Activated naive CD4-positive, alpha-beta T cell treated with anti-CD3 and anti-CD28 coated beads, Interleukin-2, amount 50 U/mL, for 24 hours (primary cell): ENCODE data around the gene EIF4G3.
"Not testable (repeated sequence)": the region's sequence is repeated elsewhere in the genome, so short reads cannot be mapped to it uniquely, and the experiment has no call there.

Experiments used
- H3K27ac Mint-ChIP-seq: one replicate; pipeline ENCODE4 v1.8.0; 2021; ENCODE audit warnings: mild to moderate bottlenecking, mixed read lengths
- H3K27me3 Mint-ChIP-seq: one replicate; pipeline ENCODE4 v1.8.0; 2021; ENCODE audit warnings: mixed read lengths
- H3K36me3 Mint-ChIP-seq: one replicate; pipeline ENCODE4 v1.8.0; 2021; ENCODE audit warnings: mixed read lengths
- H3K4me1 Mint-ChIP-seq: one replicate; pipeline ENCODE4 v1.8.0; 2021; ENCODE audit warnings: mixed read lengths
- H3K4me3 Mint-ChIP-seq: one replicate; pipeline ENCODE4 v1.8.0; 2021; ENCODE audit warnings: mild to moderate bottlenecking, mixed read lengths
- H3K9me3 Mint-ChIP-seq: one replicate; pipeline ENCODE4 v1.8.0; 2021; ENCODE audit warnings: mixed read lengths

Gene EIF4G3

DNA sequence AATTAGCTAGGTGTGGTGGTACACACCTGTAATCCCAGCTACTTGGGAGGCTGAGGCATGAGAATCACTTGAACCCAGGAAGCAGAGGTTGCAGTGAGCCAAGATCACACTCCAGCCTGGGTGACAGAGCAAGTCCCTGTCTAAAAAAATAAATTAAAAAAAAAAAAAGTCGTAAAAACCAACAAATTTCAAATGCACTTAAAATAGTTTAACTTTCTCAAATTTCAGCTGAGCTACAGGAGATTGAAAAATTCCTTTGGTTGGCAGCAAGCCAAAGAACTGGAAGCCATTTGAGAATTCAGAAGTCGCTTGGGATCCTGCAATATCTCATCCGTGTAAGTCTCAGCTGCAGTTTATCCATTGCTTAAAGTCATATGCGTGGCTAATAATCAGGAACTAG, 5.9 kb downstream of the EIF4G3 start:
- not testable (repeated sequence) for H3K4me3 Mint-ChIP-seq, H3K36me3 Mint-ChIP-seq, H3K27me3 Mint-ChIP-seq, H3K27ac Mint-ChIP-seq, H3K9me3 Mint-ChIP-seq
- H3K4me1 Mint-ChIP-seq, result peaks cover 32% of the 10 kb centered on the region

DNA sequence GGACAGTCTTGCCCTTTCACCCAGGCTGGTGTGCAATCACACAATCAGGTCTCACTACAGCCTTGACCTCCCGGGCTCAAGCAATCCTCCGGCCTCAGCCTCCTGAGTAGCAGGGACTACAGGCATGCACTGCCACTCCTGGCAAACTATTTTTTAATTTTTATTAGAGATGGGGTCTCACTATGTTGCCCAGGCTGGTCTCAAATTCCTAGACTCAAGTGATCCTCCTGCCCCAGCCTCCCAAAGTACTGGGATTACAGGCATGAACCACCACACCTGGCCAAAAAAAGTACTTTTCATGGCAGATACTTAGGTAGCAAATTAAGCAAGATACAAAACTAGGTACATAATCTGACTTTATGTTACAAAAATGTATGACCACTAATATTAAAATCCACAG, 8.3 kb downstream of the EIF4G3 start:
- no peaks in the 10 kb centered on the region for H3K9me3 Mint-ChIP-seq
- no peak overlapping the region for H3K4me3 Mint-ChIP-seq
- H3K27me3 Mint-ChIP-seq, result no peaks in the 10 kb centered on the region
- no peak overlapping the region for H3K27ac Mint-ChIP-seq
- peaks cover 23% of the 10 kb centered on the region for H3K4me1 Mint-ChIP-seq
- H3K36me3 Mint-ChIP-seq, result peaks cover 7% of the 10 kb centered on the region

DNA sequence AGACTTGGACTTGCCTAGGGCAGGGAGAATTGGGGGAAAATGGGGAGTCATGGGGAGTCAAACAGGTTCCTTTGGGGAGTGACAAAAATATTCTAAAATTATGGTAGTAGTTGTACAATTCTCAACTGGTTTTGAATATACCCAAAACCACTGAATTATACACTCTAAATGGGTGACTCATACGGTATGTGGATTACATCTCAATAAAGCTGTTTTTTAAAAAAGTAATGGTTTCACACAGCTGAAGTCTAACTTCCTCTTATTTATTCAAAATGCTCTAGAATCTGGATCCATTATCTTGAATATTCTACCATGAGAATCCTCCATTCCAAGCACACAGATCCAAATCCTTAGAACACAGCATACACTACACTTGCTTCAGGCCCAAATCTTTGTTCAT, 11.1 kb downstream of the EIF4G3 start:
- Mint-ChIP-seq H3K36me3 (peaks cover 9% of the 10 kb centered on the region), H3K4me3 (no peak overlapping the region), H3K4me1 (peaks cover 16% of the 10 kb centered on the region), H3K9me3 (no peaks in the 10 kb centered on the region), H3K27ac (no peak overlapping the region), H3K27me3 (no peaks in the 10 kb centered on the region)

DNA sequence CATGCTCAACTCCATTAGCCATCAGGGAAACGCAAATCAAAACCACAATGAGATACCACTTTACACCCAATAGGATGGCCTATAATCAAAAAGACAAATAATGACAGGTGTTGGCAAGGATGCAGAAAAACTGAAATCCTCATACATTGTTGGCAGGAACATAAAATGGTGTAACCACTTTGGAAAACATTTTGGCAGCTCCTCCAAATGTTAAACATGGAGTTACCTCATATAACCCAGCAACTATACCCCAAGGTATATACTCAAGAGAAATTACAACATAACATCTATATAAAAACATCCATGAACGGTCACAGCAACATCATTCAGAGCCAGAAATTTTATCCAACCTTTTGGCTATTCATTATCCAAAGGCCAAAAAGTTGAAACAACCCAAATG, 11.6 kb downstream of the EIF4G3 start:
- H3K4me3 Mint-ChIP-seq, result no peak overlapping the region
- peaks cover 14% of the 10 kb centered on the region for H3K36me3 Mint-ChIP-seq
- no peaks in the 10 kb centered on the region for H3K27me3 Mint-ChIP-seq
- H3K27ac Mint-ChIP-seq, result no peak overlapping the region
- H3K9me3 Mint-ChIP-seq, result no peaks in the 10 kb centered on the region
- peaks cover 22% of the 10 kb centered on the region for H3K4me1 Mint-ChIP-seq

DNA sequence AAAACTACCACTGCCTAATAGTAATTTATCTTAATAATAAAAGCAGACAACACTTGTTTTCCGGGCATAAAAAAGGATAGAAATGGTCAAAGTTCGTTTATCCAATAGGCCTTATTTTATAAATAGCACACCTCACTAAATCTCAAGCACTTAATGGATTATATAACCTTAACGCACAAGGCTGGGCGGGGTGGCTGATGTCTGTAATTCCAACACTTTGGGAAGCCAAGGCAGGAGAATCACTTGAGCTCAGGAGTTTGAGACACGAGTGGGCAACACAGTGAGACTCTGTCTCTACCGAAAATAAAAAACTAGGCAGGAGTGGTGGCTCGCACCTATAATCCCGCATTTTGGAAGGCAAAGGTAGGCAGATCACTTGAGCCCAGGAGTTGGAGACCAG, 12.4 kb downstream of the EIF4G3 start:
- Mint-ChIP-seq H3K9me3 (no peaks in the 10 kb centered on the region), H3K27ac (no peak overlapping the region), H3K36me3 (peaks cover 14% of the 10 kb centered on the region), H3K27me3 (no peaks in the 10 kb centered on the region), H3K4me3 (no peak overlapping the region), H3K4me1 (peaks cover 22% of the 10 kb centered on the region)

DNA sequence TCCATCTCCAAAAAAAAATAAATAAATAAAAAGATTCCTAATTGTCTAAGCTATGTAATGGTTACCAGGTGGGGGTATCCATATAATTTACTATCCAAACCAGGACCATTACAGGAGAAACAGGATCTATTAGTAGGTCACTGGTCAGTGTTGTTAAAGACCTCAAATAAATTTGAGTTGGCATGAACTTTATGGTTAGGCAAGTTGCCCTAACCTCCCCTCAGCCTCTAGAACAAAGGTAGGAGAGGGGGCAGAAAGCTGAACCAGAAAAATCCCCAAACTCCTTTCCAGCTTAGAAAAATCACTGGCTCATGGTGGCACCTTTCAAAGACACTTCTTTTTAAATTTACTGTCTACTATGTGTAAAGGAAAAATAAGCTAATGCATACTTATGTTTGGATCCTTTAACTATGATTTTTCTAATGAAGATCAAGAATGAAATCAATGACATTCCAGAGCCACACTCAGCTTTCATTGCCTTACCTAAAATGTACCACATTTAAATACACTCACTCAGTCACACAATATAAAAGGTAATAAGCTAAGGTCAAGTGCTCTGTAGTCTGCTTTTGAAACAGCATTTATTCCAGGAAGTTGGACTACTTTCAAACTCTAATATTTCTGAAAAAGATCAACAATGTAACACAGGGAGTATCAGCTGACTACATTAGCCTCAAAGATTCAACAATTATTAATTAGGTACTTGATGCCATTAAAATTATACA, 13.8 kb downstream of the EIF4G3 start:
- Mint-ChIP-seq H3K27ac (no peak overlapping the region), H3K36me3 (peaks cover 14% of the 10 kb centered on the region), H3K4me3 (no peak overlapping the region), H3K27me3 (no peaks in the 10 kb centered on the region), H3K4me1 (peaks cover 25% of the 10 kb centered on the region), H3K9me3 (no peaks in the 10 kb centered on the region)

DNA sequence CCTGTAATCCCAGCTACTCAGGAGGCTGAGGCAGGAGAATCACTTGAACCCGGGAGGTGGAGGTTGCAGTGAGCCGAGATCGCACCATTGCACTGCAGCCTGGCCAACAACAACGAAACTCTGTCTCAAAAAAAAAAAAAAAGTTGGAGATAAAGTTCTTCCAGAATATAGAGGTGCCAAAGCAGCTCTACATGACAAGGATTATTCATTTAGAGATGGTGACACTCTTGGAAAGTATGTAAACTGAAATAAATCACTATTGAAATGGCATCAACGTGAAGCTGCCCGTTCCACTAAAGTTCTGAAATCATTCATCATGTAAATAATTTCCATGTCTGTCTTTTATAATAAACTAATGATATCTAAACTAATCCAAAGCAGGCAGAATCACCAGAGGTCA, 14.9 kb downstream of the EIF4G3 start:
- Mint-ChIP-seq H3K9me3 (no peaks in the 10 kb centered on the region), H3K4me3 (no peak overlapping the region), H3K36me3 (peaks cover 12% of the 10 kb centered on the region), H3K4me1 (peaks cover 29% of the 10 kb centered on the region), H3K27ac (no peak overlapping the region), H3K27me3 (no peaks in the 10 kb centered on the region)

DNA sequence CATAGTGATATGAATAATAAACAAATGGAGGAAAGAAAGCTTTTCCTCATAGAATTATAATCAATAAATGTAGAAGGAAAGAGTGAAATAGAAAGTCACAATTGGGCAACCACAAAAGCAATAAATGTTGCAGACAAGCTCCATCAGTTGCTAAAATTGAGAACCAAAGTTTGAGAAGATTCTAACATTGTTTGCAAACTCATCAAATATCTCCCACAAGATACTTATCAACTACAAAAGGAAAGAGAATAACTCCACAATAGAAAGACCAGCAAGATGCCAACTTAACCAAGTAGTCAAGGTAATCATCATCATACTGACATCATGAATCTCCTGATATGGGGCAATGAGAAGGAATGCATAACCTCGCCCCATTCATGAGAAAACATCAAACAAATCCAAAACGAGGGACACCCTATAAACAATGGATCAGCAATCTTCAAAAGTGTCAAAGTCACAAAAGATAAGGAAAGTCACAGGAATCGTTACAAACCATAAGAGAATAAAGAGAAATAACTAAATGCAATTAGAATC, 16.4 kb downstream of the EIF4G3 start:
- H3K27ac Mint-ChIP-seq, result no peak overlapping the region
- peaks cover 22% of the 10 kb centered on the region for H3K4me1 Mint-ChIP-seq
- no peak overlapping the region for H3K4me3 Mint-ChIP-seq
- H3K9me3 Mint-ChIP-seq, result no peaks in the 10 kb centered on the region
- H3K27me3 Mint-ChIP-seq, result no peaks in the 10 kb centered on the region
- peaks cover 12% of the 10 kb centered on the region for H3K36me3 Mint-ChIP-seq

DNA sequence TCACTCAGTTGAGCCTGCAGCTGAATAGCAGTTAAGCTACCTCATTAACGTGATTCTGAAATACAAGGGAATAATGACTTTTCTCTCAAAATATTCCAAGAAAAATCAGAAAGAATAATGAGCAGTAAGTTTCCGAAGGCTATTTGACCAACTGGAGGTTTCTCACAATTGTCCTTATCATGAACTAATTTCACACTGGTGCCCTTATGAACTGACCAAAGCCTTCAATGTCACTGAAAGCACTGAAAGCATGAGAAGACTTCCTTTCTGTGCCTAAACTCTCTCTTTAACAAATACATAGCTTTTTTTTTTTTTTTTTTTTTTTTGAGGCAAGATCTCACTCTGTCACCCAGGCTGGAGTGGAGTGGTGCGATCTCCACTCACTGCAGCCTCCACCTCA, 18.8 kb downstream of the EIF4G3 start:
- Mint-ChIP-seq H3K9me3 (no peaks in the 10 kb centered on the region), H3K4me1 (peaks cover 16% of the 10 kb centered on the region), H3K27me3 (no peaks in the 10 kb centered on the region), H3K27ac (no peak overlapping the region), H3K4me3 (no peak overlapping the region), H3K36me3 (peaks cover 11% of the 10 kb centered on the region)

DNA sequence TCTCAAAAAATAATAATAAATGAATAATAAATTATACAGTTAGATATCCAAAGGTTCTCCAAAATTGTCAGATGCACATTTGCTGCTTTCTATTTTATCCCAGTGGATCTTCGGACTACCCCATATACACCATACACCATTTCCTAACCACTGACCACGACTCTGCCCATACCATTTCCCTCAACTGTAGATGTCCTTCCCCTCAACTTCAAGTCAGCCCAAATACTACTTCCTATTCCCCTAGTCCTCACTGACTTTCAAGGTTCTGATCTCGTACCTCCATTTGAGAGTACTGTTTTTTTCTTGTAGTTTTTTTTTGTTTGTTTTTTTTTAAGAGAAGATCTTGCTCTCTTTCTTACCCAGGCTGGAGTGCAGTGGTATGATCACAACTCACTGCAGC, 19.6 kb downstream of the EIF4G3 start:
- peaks cover 16% of the 10 kb centered on the region for H3K4me1 Mint-ChIP-seq
- no peaks in the 10 kb centered on the region for H3K27me3 Mint-ChIP-seq
- H3K4me3 Mint-ChIP-seq, result no peak overlapping the region
- peak overlapping the region; percentile 35 for H3K27ac Mint-ChIP-seq
- H3K36me3 Mint-ChIP-seq, result peaks cover 11% of the 10 kb centered on the region
- H3K9me3 Mint-ChIP-seq, result no peaks in the 10 kb centered on the region

DNA sequence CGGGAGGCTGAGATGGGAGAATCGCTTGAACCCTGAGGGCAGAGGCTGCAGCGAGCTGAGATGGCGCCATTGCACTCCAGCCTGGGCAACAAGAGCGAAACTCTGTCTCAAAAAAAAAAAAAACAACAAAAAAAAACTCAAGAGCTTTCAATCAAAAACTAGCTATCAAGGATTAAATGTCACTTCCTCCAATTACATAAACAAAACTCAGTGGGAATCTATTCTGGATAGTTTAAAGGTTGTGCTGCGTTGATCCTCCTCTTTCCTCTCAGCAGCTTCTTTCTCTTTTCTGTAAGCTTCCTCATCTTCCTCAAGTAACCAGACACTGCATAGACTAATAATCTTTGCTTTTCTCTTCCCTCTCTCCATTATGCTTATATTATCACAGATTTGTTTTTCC, 20.7 kb downstream of the EIF4G3 start:
- Mint-ChIP-seq H3K4me3 (no peak overlapping the region), H3K27ac (no peak overlapping the region), H3K4me1 (peaks cover 16% of the 10 kb centered on the region), H3K27me3 (no peaks in the 10 kb centered on the region), H3K36me3 (peaks cover 11% of the 10 kb centered on the region), H3K9me3 (no peaks in the 10 kb centered on the region)

DNA sequence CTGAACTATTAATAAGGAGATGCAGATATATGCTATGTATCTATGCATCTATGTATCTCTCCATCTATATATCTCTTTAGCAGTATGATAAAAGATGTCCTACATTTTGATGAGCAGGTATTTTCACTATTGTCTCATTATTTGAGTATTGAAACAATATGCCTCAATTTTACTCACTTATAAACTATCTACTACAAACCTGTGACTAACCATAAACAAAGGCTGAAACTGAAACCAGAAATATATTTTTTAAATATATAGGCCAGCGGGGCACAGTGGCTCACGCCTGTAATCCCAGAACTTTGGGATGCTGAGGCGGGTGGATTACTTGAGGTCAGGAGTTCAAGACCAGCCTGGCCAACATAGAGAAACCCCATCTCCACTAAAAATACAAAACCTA, 22.0 kb downstream of the EIF4G3 start:
- Mint-ChIP-seq H3K27me3 (no peaks in the 10 kb centered on the region), H3K36me3 (peaks cover 6% of the 10 kb centered on the region), H3K4me1 (peaks cover 10% of the 10 kb centered on the region), H3K9me3 (no peaks in the 10 kb centered on the region), H3K4me3 (no peak overlapping the region), H3K27ac (no peak overlapping the region)

DNA sequence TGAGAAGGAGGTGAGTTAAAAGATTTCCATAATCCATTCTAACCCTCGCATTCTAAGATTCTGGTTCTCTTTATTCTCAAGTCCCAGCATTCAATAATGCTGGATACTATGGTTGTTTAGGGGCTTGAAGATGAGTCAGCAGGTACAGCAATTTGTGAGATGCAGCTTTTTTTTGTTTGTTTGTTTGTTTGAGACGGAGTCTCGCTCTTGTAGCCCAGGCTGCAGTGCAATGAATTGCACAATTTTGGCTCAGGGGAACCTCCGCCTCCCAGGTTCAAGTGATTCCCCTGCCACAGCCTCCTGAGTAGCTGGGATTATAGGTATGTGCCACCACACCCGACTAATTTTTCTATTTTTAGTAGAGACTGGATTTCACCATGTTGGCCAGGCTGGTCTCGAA, 23.3 kb downstream of the EIF4G3 start:
- peaks cover 6% of the 10 kb centered on the region for H3K36me3 Mint-ChIP-seq
- peaks cover 12% of the 10 kb centered on the region for H3K4me1 Mint-ChIP-seq
- no peak overlapping the region for H3K27ac Mint-ChIP-seq

DNA sequence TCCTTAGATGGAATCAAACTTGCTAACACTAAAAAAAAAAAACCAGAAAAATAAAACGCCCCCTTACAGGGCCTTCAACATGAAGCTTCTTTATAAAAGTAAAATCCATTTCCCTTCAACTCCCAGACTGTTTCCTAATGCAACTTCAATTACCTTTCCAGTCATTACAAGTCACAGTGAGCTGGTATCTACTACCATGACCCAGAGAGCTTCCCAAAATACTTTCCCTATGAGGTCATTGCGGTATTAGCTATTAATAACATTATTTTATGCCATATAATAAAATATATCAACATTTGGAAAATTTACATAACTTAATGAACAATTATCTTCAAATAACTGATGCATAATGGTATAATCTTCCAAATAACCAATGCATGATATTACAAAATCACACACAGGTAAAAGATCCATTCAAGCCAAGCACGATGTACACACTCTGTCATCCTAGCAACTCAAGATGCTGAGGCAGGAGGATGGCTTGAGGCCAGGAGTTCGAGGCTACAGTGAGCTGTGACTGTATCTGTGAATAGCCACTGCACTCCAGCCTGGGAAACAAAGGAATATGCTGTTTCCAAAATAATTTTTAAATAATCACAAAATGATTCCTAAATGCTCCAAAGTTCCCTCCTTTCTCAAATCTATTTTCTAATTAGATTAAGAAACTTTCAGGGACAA, 24.1 kb downstream of the EIF4G3 start:
- peaks cover 11% of the 10 kb centered on the region for H3K4me1 Mint-ChIP-seq
- no peaks in the 10 kb centered on the region for H3K9me3 Mint-ChIP-seq
- no peak overlapping the region for H3K4me3 Mint-ChIP-seq
- no peak overlapping the region for H3K27ac Mint-ChIP-seq
- peaks cover 7% of the 10 kb centered on the region for H3K36me3 Mint-ChIP-seq
- no peaks in the 10 kb centered on the region for H3K27me3 Mint-ChIP-seq

More for the DNA sequence above, 23.3 kb downstream of the EIF4G3 start:
- no peaks in the 10 kb centered on the region for H3K9me3 Mint-ChIP-seq
- H3K4me3 Mint-ChIP-seq, result no peak overlapping the region
- no peaks in the 10 kb centered on the region for H3K27me3 Mint-ChIP-seq

DNA sequence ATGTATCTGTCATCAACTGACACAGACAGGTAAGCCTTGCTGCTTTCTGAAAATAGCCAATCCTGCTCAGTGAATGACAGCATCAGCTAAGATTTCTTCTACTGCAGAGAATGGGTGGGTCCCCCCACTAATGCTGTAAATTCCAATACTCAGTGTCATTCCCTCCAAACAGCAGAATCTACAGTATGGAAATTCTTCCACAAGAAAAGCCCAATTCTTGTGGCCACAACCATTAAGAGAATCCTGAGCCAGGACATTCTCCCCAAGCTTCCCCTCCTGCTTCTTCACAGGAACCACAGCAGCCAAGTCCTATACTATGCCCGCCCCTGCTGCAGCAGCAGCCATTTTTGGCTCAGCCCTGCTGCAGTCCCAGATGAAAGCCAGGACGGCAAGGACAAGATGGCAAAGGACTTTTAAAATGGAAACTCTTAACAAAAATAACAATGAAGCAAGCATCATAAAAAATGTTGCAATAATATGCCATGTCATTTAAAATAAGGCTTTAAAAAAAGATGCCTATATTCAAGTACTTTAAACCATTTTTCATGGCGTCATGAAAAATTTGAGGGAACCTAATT, 26.8 kb downstream of the EIF4G3 start:
- Mint-ChIP-seq H3K27ac (no peak overlapping the region), H3K9me3 (no peaks in the 10 kb centered on the region), H3K36me3 (peaks cover 3% of the 10 kb centered on the region), H3K4me1 (peaks cover 5% of the 10 kb centered on the region), H3K27me3 (no peaks in the 10 kb centered on the region), H3K4me3 (no peak overlapping the region)

DNA sequence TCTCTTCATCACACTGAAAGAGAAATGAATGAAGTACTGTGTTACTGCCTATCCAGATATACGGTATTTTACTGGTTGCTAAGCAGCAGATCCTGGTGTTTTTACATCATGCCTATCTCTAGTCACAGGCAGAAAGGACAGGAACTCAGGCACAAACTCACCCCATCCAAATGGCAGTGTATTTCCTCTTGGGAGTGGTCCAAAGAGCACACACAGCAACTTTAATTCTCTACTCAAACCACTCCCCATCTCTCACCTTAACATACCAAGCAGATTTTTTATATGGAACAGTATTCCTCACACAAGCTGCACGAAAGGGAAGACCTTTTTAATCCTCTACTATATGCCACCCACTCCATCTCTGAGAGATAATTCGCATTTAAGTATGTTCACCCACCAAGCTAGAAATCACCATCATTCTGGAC, 27.3 kb downstream of the EIF4G3 start:
- H3K9me3 Mint-ChIP-seq, result no peaks in the 10 kb centered on the region
- H3K4me1 Mint-ChIP-seq, result peaks cover 5% of the 10 kb centered on the region
- no peak overlapping the region for H3K27ac Mint-ChIP-seq
- H3K4me3 Mint-ChIP-seq, result no peak overlapping the region
- peaks cover 3% of the 10 kb centered on the region for H3K36me3 Mint-ChIP-seq
- H3K27me3 Mint-ChIP-seq, result no peaks in the 10 kb centered on the region
